GM19240 (cell line): ENCODE results near the gene POLR2F.

Experiments used
- DNase-seq: peaks from one replicate; pipeline ENCODE4 v3.0.0; 2011; ENCODE audit warnings: low spot score; ENCODE audit not compliant: insufficient read length

The POLR2F gene

DNA sequence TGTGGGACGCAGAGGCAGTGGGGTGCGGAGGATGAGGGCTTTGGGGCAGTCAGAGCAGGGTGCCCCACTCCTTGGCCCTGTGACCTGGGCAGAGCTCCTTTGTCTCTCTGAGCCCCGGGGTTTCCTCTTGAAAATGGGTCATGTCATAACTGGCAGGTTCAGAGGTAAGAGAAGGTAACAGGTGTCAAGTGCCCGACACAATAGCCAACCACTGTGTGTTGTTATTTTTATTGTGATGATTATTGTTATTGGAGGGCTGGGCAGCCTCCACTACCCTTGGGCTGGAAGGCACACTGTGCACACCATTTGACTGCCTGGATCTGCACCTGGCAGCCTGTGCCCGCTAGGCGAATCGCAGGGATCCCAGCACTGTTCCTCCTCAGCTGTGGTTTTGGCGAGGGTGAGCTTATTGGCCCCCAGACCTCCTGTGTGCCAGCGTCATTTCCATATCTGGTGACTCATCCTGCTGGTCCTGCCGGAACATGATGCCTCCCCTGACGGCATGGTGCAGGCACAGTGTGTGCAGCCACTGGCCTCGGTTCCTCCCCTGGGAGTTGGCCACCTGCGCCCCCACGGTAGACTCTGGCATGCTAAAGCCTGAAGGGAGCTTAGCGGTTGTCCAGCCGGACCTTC, 46.3 kb downstream of the POLR2F start:
- DNase-seq = no peak

GRCh38 chr22:38005943-38006342, 52.4 kb downstream of the POLR2F start:
- no peak for DNase-seq

GRCh38 chr22:38006906-38007305, 53.4 kb downstream of the POLR2F start:
- DNase-seq = no peak

DNA sequence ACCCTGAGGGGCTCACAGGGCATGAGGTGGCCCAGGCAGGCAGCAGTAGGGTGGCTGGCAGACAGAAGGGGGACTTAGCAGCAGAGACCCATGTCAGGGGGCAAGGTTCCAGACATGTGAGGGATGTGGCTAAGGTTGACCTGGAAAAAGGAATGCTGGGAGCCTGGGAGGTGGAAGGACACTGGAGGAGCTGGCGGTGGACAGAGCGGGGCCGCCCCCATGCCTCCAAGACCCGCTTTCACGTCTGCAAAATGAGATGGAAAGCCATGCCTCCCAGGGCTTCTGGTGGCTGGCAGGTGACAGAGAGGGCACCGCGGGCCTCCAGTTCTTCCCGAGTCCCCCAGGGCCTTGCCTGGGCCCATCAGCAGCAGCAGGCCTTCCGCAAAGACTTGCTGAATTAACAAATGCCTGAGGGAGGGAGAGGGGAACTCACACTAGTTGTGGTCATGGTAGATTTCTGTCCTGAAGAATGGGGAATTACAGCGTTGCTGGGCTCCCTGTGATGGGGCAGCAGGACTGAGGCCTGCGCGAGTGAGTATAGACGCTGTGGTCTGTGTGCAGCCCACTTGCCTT, 53.9 kb downstream of the POLR2F start:
- DNase-seq = no peak

DNA sequence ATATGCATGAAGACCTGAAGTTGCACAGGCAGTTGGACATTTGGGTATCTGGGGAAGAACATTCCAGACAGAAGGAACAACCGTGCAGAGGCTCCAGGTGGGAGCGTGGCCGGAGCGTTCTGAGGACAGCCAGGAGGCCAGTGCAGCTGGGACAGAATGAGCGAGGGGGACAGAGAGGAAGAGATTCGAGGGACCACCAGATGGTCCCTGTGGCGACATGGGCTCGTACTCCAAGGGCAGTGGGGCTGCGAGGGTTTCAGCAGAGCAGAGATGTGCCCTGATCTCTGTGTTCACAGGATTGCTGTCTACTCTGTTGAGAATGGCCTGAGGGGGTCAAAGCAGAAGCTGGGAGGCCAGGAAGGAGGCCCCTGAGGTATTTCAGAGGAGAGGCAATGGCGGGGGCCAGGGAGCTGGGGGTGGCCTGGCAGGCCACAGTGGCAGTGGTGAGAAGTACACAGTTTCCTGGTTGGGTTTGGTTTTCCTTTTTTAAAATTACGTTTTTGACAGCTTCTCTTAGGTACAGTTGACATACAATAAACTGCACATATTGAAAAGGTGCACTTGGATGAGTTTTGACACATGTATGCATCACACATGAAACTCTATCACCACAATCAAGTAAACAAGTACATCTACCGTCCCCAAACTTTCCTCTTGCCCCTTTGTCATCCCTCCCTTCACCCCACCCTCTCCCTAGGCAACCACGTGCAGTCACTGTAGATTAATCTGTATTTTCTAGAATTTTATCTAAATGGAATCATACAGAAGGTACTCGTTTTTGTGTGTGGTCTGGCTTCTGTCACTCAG, 55.7 kb downstream of the POLR2F start:
- DNase-seq = no peak

- no peak for DNase-seq
These were observed 59.1 kb downstream of the POLR2F start for GRCh38 chr22:38012604-38013072.

DNA sequence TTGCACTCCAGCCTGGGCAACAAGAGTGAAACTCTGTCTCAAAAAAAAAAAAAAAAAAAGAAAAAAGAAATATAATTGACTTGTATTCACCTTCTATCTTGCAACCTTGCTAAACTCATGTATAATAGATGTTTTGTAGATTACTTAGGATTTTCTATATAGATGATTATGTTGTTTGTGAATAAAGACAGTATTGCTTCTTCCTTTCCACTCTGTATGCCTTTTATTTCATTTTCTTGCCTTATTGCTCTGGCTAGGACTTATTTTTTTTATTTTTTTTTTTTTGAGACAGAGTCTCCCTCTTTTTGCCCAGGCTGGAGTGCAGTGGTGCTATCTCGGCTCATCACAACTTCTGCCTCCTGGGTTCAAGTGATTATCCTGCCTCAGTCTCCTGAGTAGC, 60.6 kb downstream of the POLR2F start:
- DNase-seq = no peak

GRCh38 chr22:38016182-38017151, 63.0 kb downstream of the POLR2F start:
- DNase-seq = no peak

- no peak for DNase-seq
These were observed 63.9 kb downstream of the POLR2F start for GRCh38 chr22:38017272-38017920.

DNA sequence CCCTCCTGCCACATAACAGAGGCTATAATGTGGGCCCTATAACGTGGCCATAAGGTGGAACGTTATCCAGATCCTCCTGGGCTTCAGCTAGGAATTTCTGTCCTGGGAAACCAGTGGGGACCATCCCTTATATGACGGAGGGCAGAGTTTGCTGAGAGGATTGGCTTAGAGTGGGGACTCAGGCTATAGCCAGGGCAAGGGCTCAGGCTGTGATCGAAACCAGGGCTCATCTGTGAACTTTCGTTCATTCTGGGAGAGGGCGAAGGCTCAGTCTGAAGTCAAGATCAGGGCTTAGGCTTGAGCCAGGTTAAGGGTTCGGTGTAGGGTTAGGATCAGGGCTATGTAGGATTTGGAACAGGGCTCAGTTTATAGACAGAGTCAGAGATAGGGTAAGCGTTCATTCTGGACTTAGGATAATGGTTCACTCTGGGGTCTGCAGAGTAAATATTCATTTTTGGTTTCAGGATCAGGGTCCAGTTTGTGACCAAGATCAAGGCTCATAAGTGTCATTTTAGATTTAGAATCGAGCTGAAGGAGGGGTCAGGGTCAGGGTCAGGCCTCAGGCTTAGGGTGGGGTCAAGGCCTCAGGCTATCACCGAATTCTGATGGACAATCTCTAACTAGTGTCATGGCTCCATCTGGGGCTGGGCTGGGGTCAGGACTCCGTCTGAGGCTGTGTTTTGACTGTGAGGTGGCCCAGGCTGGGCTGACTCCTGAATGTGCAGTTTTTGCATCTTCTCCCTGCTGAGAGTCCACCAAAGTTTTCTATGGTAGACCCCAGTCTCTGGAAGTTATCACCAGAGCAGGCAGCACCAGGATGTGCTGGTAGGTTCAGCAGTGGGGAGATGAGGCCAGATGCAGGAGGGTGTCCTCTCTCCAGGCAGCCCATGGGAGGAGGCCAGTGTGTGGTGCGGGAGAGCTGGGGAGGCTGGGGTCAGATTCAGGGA, 64.7 kb downstream of the POLR2F start:
- DNase-seq = no peak
